ENCODE data around the gene POLA1.

DNA sequence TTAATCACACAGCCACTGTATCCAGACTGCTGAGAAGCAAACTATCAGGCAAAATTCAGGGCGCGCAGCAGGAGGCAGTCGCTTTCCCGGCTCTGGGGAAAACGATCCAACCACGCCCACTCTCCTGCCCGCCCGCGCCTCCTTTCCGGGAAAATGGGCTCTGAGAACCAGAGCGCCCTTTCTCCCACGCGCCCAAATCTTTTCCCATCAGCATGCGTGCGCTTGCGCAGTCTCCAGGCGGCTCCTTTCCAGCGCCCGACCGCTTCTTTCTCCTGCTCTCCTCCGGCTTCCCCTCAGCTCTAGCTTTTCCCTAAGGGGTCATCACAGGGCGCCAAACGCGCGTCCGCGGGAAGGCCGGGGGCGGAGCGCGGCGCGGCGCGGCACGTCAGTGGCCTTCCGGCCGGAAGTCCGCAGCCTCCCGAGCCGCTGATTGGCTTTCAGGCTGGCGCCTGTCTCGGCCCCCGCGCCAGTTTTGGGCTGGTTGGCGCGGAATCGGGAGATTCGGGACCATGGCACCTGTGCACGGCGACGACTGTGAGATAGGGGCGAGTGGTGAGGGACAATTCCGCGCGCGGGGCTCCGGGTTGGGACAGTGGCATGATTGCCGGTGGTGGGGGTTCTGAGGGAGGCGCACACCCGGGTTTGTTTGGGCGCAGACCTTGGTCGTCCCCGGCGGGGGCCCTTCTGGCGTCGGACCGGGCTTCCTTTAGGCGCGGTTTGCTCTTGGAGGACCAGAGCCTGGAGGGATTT is at the start of gene POLA1:
- TF ChIP-seq, protein P1, sequence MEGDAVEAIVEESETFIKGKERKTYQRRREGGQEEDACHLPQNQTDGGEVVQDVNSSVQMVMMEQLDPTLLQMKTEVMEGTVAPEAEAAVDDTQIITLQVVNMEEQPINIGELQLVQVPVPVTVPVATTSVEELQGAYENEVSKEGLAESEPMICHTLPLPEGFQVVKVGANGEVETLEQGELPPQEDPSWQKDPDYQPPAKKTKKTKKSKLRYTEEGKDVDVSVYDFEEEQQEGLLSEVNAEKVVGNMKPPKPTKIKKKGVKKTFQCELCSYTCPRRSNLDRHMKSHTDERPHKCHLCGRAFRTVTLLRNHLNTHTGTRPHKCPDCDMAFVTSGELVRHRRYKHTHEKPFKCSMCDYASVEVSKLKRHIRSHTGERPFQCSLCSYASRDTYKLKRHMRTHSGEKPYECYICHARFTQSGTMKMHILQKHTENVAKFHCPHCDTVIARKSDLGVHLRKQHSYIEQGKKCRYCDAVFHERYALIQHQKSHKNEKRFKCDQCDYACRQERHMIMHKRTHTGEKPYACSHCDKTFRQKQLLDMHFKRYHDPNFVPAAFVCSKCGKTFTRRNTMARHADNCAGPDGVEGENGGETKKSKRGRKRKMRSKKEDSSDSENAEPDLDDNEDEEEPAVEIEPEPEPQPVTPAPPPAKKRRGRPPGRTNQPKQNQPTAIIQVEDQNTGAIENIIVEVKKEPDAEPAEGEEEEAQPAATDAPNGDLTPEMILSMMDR (IDR thresholded peaks at IDR 0.05): peak; percentile 17
- no peak for TF ChIP-seq EZH2phosphoT487 (IDR thresholded peaks at IDR 0.05)
- TF ChIP-seq EZH2 (IDR thresholded peaks at IDR 0.05): no peak

All from neural progenitor cell (in vitro differentiated cells).